IPS-18a (cell line): ENCODE data around the gene CLTCL1.

Source experiments
- H3K27ac ChIP-seq: one replicate; pipeline ENCODE4 v1.5.1; 2013; ENCODE audit warnings: low read length
- H3K27me3 ChIP-seq: one replicate; pipeline ENCODE4 v1.6.1; 2013; ENCODE audit warnings: mild to moderate bottlenecking, low read length; ENCODE audit not compliant: control insufficient read depth, insufficient read depth
- H3K36me3 ChIP-seq: one replicate; pipeline ENCODE4 v1.6.1; 2013; ENCODE audit warnings: low read depth, low read length; ENCODE audit not compliant: control insufficient read depth
- H3K4me1 ChIP-seq: one replicate; pipeline ENCODE4 v1.6.1; 2013; ENCODE audit warnings: low read depth, low read length; ENCODE audit not compliant: control insufficient read depth
- H3K4me3 ChIP-seq: one replicate; pipeline ENCODE4 v1.5.1; 2013; ENCODE audit warnings: low read length
- H3K9ac ChIP-seq: one replicate; pipeline ENCODE4 v1.6.1; 2013; ENCODE audit warnings: mild to moderate bottlenecking, low read length, moderate library complexity
- H3K9me3 ChIP-seq: one replicate; pipeline ENCODE4 v1.6.1; 2013; ENCODE audit warnings: low read depth, low read length; ENCODE audit not compliant: control insufficient read depth

The CLTCL1 gene

GRCh38 chr22:19139001-19139356 lies 152.5 kb downstream of the CLTCL1 start:
- no peak overlapping the region for H3K4me3 ChIP-seq
- no peaks in the 10 kb centered on the region for H3K9me3 ChIP-seq
- H3K27ac ChIP-seq = no peak overlapping the region
- no peaks in the 10 kb centered on the region for H3K27me3 ChIP-seq
- no peaks in the 10 kb centered on the region for H3K4me1 ChIP-seq
- no peak overlapping the region for H3K9ac ChIP-seq
- peaks cover 71% of the 10 kb centered on the region for H3K36me3 ChIP-seq

- H3K4me3 ChIP-seq = no peak overlapping the region
- no peaks in the 10 kb centered on the region for H3K4me1 ChIP-seq
- no peak overlapping the region for H3K9ac ChIP-seq
- H3K27ac ChIP-seq = no peak overlapping the region
- no peaks in the 10 kb centered on the region for H3K9me3 ChIP-seq
- peaks cover 77% of the 10 kb centered on the region for H3K36me3 ChIP-seq
- H3K27me3 ChIP-seq = no peaks in the 10 kb centered on the region
Observed at GRCh38 chr22:19138217-19139000, 153.1 kb downstream of the CLTCL1 start.

- Histone ChIP-seq H3K4me3 (no peak overlapping the region), H3K9me3 (no peaks in the 10 kb centered on the region), H3K27me3 (no peaks in the 10 kb centered on the region), H3K9ac (no peak overlapping the region), H3K36me3 (peaks cover 79% of the 10 kb centered on the region), H3K4me1 (no peaks in the 10 kb centered on the region), H3K27ac (no peak overlapping the region)
Observed at GRCh38 chr22:19137384-19138216, 153.9 kb downstream of the CLTCL1 start.

- no peaks in the 10 kb centered on the region for H3K9me3 ChIP-seq
- H3K9ac ChIP-seq = no peak overlapping the region
- H3K27ac ChIP-seq = no peak overlapping the region
- H3K4me3 ChIP-seq = no peak overlapping the region
- no peaks in the 10 kb centered on the region for H3K4me1 ChIP-seq
- peaks cover 73% of the 10 kb centered on the region for H3K36me3 ChIP-seq
- no peaks in the 10 kb centered on the region for H3K27me3 ChIP-seq
Observed at GRCh38 chr22:19136915-19137314, 154.6 kb downstream of the CLTCL1 start.

- Histone ChIP-seq H3K36me3 (peaks cover 56% of the 10 kb centered on the region), H3K9ac (no peak overlapping the region), H3K27me3 (no peaks in the 10 kb centered on the region), H3K4me1 (no peaks in the 10 kb centered on the region), H3K27ac (no peak overlapping the region), H3K4me3 (no peak overlapping the region), H3K9me3 (no peaks in the 10 kb centered on the region)
Observed at GRCh38 chr22:19134874-19135273, 156.6 kb downstream of the CLTCL1 start.

- no peak overlapping the region for H3K9ac ChIP-seq
- no peaks in the 10 kb centered on the region for H3K4me1 ChIP-seq
- no peaks in the 10 kb centered on the region for H3K9me3 ChIP-seq
- H3K36me3 ChIP-seq = peaks cover 52% of the 10 kb centered on the region
- no peaks in the 10 kb centered on the region for H3K27me3 ChIP-seq
- H3K27ac ChIP-seq = no peak overlapping the region
- H3K4me3 ChIP-seq = no peak overlapping the region
Observed at GRCh38 chr22:19134176-19134831, 157.2 kb downstream of the CLTCL1 start.

GRCh38 chr22:19133561-19133960 lies 158.0 kb downstream of the CLTCL1 start:
- no peaks in the 10 kb centered on the region for H3K9me3 ChIP-seq
- peaks cover 44% of the 10 kb centered on the region for H3K36me3 ChIP-seq
- H3K4me3 ChIP-seq = no peak overlapping the region
- no peak overlapping the region for H3K27ac ChIP-seq
- H3K4me1 ChIP-seq = no peaks in the 10 kb centered on the region
- no peak overlapping the region for H3K9ac ChIP-seq
- no peaks in the 10 kb centered on the region for H3K27me3 ChIP-seq

GRCh38 chr22:19132693-19133400 lies 158.7 kb downstream of the CLTCL1 start:
- Histone ChIP-seq H3K4me1 (no peaks in the 10 kb centered on the region), H3K9me3 (no peaks in the 10 kb centered on the region), H3K27me3 (no peaks in the 10 kb centered on the region), H3K27ac (no peak overlapping the region), H3K36me3 (peaks cover 39% of the 10 kb centered on the region), H3K4me3 (no peak overlapping the region), H3K9ac (no peak overlapping the region)

- Histone ChIP-seq H3K9me3 (no peaks in the 10 kb centered on the region), H3K27me3 (no peaks in the 10 kb centered on the region), H3K4me1 (no peaks in the 10 kb centered on the region), H3K9ac (no peak overlapping the region), H3K36me3 (peaks cover 32% of the 10 kb centered on the region), H3K27ac (no peak overlapping the region), H3K4me3 (no peak overlapping the region)
Observed at GRCh38 chr22:19132153-19132552, 159.4 kb downstream of the CLTCL1 start.

- no peaks in the 10 kb centered on the region for H3K27me3 ChIP-seq
- no peak overlapping the region for H3K4me3 ChIP-seq
- no peak overlapping the region for H3K27ac ChIP-seq
- H3K36me3 ChIP-seq = peaks cover 28% of the 10 kb centered on the region
- H3K4me1 ChIP-seq = no peaks in the 10 kb centered on the region
- no peaks in the 10 kb centered on the region for H3K9me3 ChIP-seq
- no peak overlapping the region for H3K9ac ChIP-seq
Observed at GRCh38 chr22:19131685-19132015, 159.9 kb downstream of the CLTCL1 start.

GRCh38 chr22:19130959-19131684 lies 160.4 kb downstream of the CLTCL1 start, which contains the start of gene TSSK2:
TSS of gene TSSK2 (plus strand) at chr22:19131308. CDS start at chr22:19131400, 92 bp downstream.
- no peaks in the 10 kb centered on the region for H3K9me3 ChIP-seq
- no peak within 1 kb of the TSS for H3K9ac ChIP-seq
- H3K4me1 ChIP-seq = no peaks in the 10 kb centered on the region
- H3K27ac ChIP-seq = no peak within 1 kb of the TSS
- H3K27me3 ChIP-seq = no peaks in the 10 kb centered on the region
- no peak within 1 kb of the TSS for H3K4me3 ChIP-seq
- H3K36me3 ChIP-seq = peaks cover 23% of the 10 kb centered on the region
